B cell (primary cell): ENCODE data around the gene MEAK7. TPM values are rescaled to one million over a fixed set of nuclear protein-coding genes. Genes with fewer than 3 reads are reported as not detected.
"Not testable (repeated sequence)": the region's sequence is repeated elsewhere in the genome, so short reads cannot be mapped to it uniquely, and the experiment has no call there.

Source experiments
- ATAC-seq: fragments of 200-7000 bp; cut with Tn5 transposase; one replicate; pipeline ENCODE4 v1.10.0; 2021; ENCODE audit warnings: low read depth, mild to moderate bottlenecking, moderate number of reproducible peaks, moderate library complexity
- CTCF ChIA-PET: fragments of 350-600 bp; sonication (Branson Sonifier 250); formaldehyde crosslinking; loops from one replicate; lab custom pipeline; 2021; ENCODE audit warnings: antibody characterized with exemption, inconsistent platforms; lab: Charles Lee
- POLR2A ChIA-PET: fragments of 350-600 bp; sonication (Branson Sonifier 250); formaldehyde crosslinking; loops from one replicate; lab custom pipeline; 2021; ENCODE audit warnings: antibody characterized with exemption; lab: Charles Lee
- DNase-seq: peaks from one replicate; pipeline ENCODE4 v3.0.0; 2013
- H2AFZ ChIP-seq: 2 replicates; pipeline ENCODE4 v1.6.1; 2012; ENCODE audit warnings: mild to moderate bottlenecking, low read depth, low read length; ENCODE audit not compliant: insufficient read depth, poor library complexity, severe bottlenecking
- H3K27ac ChIP-seq, 2 donors: 1 replicate in 1 of 2; 2 replicates in 1 of 2; pipeline ENCODE4 v1.5.1; 2012 to 2013; ENCODE audit warnings: low read length in 2 of 2, mild to moderate bottlenecking in 2 of 2, moderate library complexity in 1 of 2
- H3K27me3 ChIP-seq, 4 experiments: fragments of 200-600 bp in 1 of 4; sonication (generic) in 1 of 4; replicated peaks in 1 of 4; 1 replicate in 2 of 4; 2 replicates in 2 of 4; pipeline versions ENCODE4 v1.6.1 to v1.7.0; 2013 to 2016; ENCODE audit warnings: low read length in 3 of 4, mild to moderate bottlenecking in 2 of 4, mixed read lengths in 1 of 4, moderate library complexity in 1 of 4; ENCODE audit not compliant: insufficient read depth in 4 of 4, control insufficient read depth in 3 of 4; ENCODE audit errors: control extremely low read depth in 1 of 4
- H3K36me3 ChIP-seq, 2 experiments: replicated peaks in 1 of 2; 1 replicate in 1 of 2; 2 replicates in 1 of 2; pipeline versions ENCODE4 v1.6.1 to v1.7.1; 2013; ENCODE audit warnings: low read length in 1 of 2; ENCODE audit not compliant: insufficient read depth in 2 of 2, control insufficient read depth in 1 of 2; ENCODE audit errors: control extremely low read depth in 1 of 2, extremely low read depth in 1 of 2
- H3K4me1 ChIP-seq, 2 donors: fragments of 200-600 bp in 1 of 2; sonication (generic) in 1 of 2; 1 replicate in 1 of 2; 2 replicates in 1 of 2; pipeline versions ENCODE4 v1.5.1 to v1.6.1; 2013 to 2017; ENCODE audit warnings: low read length in 2 of 2; ENCODE audit not compliant: control insufficient read depth in 2 of 2, insufficient read depth in 2 of 2
- H3K4me2 ChIP-seq: replicated peaks from 2 replicates; pipeline ENCODE3; 2012; ENCODE audit warnings: mild to moderate bottlenecking, low read depth, low read length; ENCODE audit not compliant: poor library complexity, severe bottlenecking
- H3K4me3 ChIP-seq, 5 experiments: fragments of 200-600 bp in 1 of 5; sonication (generic) in 1 of 5; 1 replicate in 3 of 5; 2 replicates in 2 of 5; pipeline versions ENCODE4 v1.5.1 to v1.7.0; 2011 to 2016; ENCODE audit warnings: low read length in 4 of 5, mild to moderate bottlenecking in 4 of 5, low read depth in 2 of 5, control low read depth in 1 of 5, moderate library complexity in 1 of 5; ENCODE audit not compliant: insufficient read depth in 1 of 5; ENCODE audit errors: control extremely low read depth in 1 of 5, extremely low read depth in 1 of 5
- H3K79me2 ChIP-seq: fragments of 200-600 bp; sonication (generic); one replicate; pipeline ENCODE4 v1.6.0; 2016; ENCODE audit warnings: low read length; ENCODE audit not compliant: control insufficient read depth, insufficient read depth
- H3K9ac ChIP-seq: fragments of 200-600 bp; sonication (generic); 2 replicates; pipeline ENCODE4 v1.6.1; 2017; ENCODE audit warnings: mild to moderate bottlenecking, low read length, moderate library complexity
- H3K9me3 ChIP-seq, 3 donors: one replicate each; pipeline versions ENCODE4 v1.6.1 to v1.7.1; 2013; ENCODE audit warnings: low read length in 2 of 3; ENCODE audit not compliant: control insufficient read depth in 2 of 3, insufficient read depth in 1 of 3; ENCODE audit errors: control extremely low read depth in 1 of 3
- H4K20me1 ChIP-seq: 2 replicates; pipeline ENCODE4 v1.6.0; 2012; ENCODE audit warnings: mild to moderate bottlenecking, low read length; ENCODE audit not compliant: insufficient read depth, control insufficient read depth, poor library complexity, severe bottlenecking
- H3K27ac Mint-ChIP-seq: one replicate; pipeline ENCODE4 v1.8.0; 2021; ENCODE audit warnings: mixed read lengths
- H3K27me3 Mint-ChIP-seq: one replicate; pipeline ENCODE4 v1.8.0; 2021; ENCODE audit warnings: mixed read lengths
- H3K4me1 Mint-ChIP-seq: one replicate; pipeline ENCODE4 v1.8.0; 2021; ENCODE audit warnings: mixed read lengths
- H3K4me3 Mint-ChIP-seq: one replicate; pipeline ENCODE4 v1.8.0; 2021; ENCODE audit warnings: mixed read lengths
- H3K9me3 Mint-ChIP-seq: one replicate; pipeline ENCODE4 v1.8.0; 2022; ENCODE audit warnings: mixed read lengths; ENCODE audit not compliant: insufficient read depth
- CTCF ChIP-seq: fragments of 200-600 bp; IDR thresholded peaks from one replicate; pipeline ENCODE4 v1.8.0; 2022; ENCODE audit warnings: antibody characterized with exemption, mild to moderate bottlenecking
- EZH2 ChIP-seq: IDR thresholded peaks from 2 replicates; pipeline ENCODE4 v1.6.1; 2012; ENCODE audit warnings: borderline replicate concordance, low read depth, mild to moderate bottlenecking, moderate library complexity, low read length; ENCODE audit not compliant: insufficient read depth, poor library complexity, severe bottlenecking
- WGBS: methylation state at CpG from one replicate; pipeline ENCODE4 v1.1.5; 2013; ENCODE audit warnings: missing lambda C conversion rate; ENCODE audit not compliant: insufficient coverage; 5-methylcytosine and 5-hydroxymethylcytosine counted together
- intact Hi-C: fragments of 100-400 bp; cut with micrococcal nuclease; formaldehyde crosslinking; loops from one replicate; pipeline ENCODE4 v1.10.0; 2022
- polyA plus RNA-seq: library from polyadenylated mRNA; depleted of rRNA; stranded (reverse); fragments of >200 nt; gene quantifications from 2 replicates; pipeline ENCODE4 v1.2.3, GENCODE V29; 2012
- total RNA-seq, 2 donors: library from RNA; stranded (reverse); fragments of 120-200 nt in 1 of 2; gene quantifications; 1 replicate in 1 of 2; 2 replicates in 1 of 2; pipeline versions ENCODE4 v1.2.3 to v1.2.4, GENCODE V29; 2013 to 2022

Gene MEAK7
- total and polyA plus RNA-seq, 2 donors (not counting 1 experiment from before 2014, with no cell fraction given) = 3.9 to 19.3 TPM

- no peak overlapping the region for H2AFZ ChIP-seq
- no peak for DNase-seq
- no peak overlapping the region for H3K4me3 ChIP-seq
- no peak for TF ChIP-seq EZH2
- no peak for TF ChIP-seq CTCF
- H3K4me2 ChIP-seq = no peak overlapping the region
- no peak overlapping the region for H3K27ac ChIP-seq
- 78% methylated on average over 11 of the region's 17 CpGs for WGBS
- CTCF ChIA-PET = interaction anchor here (1.2 kb wide), 1 partner anchor 104 kb away, joined by 3 read pairs; no protein-coding TSS in a partner anchor
- no peaks in the 10 kb centered on the region for H4K20me1 ChIP-seq
- H3K9me3 ChIP-seq = peaks cover 0 to 9% (median 0%) of the 10 kb centered on the region in 3 donors
- Mint-ChIP-seq H3K9me3 (no peaks in the 10 kb centered on the region), H3K4me3 (no peak overlapping the region), H3K27me3 (no peaks in the 10 kb centered on the region), H3K4me1 (peaks cover 15% of the 10 kb centered on the region), H3K27ac (no peak overlapping the region)
- POLR2A ChIA-PET = interaction anchor here (0.6 to 0.7 kb wide), 2 partner anchors 130 to 241 kb away, joined by 5 to 9 read pairs; partner anchors contain the start of gene KLHL36
- no peaks in the 10 kb centered on the region for H3K36me3 ChIP-seq
- no peak for ATAC-seq
- H3K4me1 ChIP-seq = peaks cover 15 to 18% of the 10 kb centered on the region in 2 donors
- no peak overlapping the region for H3K9ac ChIP-seq
- no peaks in the 10 kb centered on the region for H3K27me3 ChIP-seq
- intact Hi-C loops = no loop called here
- no peaks in the 10 kb centered on the region for H3K79me2 ChIP-seq
Measured at GRCh38 chr16:84518804-84519341, 14.4 kb upstream of the MEAK7 start.

DNA sequence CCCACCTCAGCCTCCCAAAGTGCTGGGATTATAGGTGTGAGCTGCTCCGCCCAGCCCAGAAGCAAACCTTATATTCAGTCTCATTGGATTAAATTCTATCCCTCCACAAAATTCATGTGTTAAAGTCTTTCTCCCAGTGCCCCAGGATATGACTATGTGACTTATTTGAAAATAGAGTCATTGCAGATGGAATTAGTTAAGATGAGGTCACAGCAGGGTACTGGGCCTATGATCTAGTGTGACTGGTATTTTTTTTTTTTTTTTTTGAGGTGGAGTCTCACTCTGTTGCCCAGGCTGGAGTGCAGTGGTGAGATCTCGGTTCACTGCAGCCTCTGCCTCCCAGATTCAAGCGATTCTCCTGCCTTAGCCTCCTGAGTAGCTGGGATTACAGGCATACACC is 13.8 kb upstream of the MEAK7 start:
- H3K27ac ChIP-seq, H3K9ac ChIP-seq: not testable (repeated sequence)

More for the DNA sequence above, 13.8 kb upstream of the MEAK7 start:
- H3K4me1 ChIP-seq = peaks cover 20 to 25% of the 10 kb centered on the region in 2 donors
- ChIA-PET CTCF (interaction anchor here (0.7 to 2.4 kb wide), 5 partner anchors 12 to 211 kb away, joined by 3 to 12 read pairs (median 4); no protein-coding TSS in a partner anchor), POLR2A (interaction anchor here (0.6 to 0.7 kb wide), 2 partner anchors 130 to 242 kb away, joined by 5 to 9 read pairs; partner anchors contain the start of gene KLHL36)
- H4K20me1 ChIP-seq, H3K36me3 ChIP-seq, H3K4me3 Mint-ChIP-seq, H3K4me3 ChIP-seq, DNase-seq, H2AFZ ChIP-seq, H3K27ac Mint-ChIP-seq, H3K27me3 Mint-ChIP-seq, H3K9me3 Mint-ChIP-seq, intact Hi-C loops, H3K4me2 ChIP-seq, H3K27me3 ChIP-seq, H3K79me2 ChIP-seq, H3K9me3 ChIP-seq, ATAC-seq: not testable (repeated sequence)
- WGBS = no CpG with 5 or more reads among the region's 3 CpGs
- H3K4me1 Mint-ChIP-seq = peaks cover 19% of the 10 kb centered on the region
